ENCODE results near the gene PTPRM. TPM values are rescaled to one million over a fixed set of nuclear protein-coding genes. Genes with fewer than 3 reads are reported as not detected.

PTPRM gene
- total RNA-seq, 4 donors from 2014 or later = 81.5 to 98.9 (median 86.8) TPM

DNA sequence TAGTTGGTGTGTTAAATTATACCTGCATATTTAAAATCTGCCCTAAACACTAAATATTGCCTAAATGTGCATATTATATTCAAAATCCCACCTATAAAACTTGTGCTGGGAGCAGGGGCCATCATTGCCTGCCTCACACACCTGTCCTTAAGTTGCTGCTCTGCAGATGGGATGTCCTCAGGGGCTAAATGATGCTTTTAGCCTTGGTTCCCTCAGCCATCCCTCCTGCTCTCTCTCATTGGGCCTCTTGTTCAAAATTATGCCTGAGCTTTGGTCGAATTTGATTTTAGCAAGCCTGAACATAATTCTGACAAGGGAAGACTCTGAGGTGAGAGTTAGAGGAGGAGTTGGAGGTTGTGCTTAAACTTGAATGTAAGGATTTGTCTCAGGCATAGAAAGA is 723.8 kb downstream of the PTPRM start:
- no peak overlapping the region for H3K4me3 ChIP-seq

DNA sequence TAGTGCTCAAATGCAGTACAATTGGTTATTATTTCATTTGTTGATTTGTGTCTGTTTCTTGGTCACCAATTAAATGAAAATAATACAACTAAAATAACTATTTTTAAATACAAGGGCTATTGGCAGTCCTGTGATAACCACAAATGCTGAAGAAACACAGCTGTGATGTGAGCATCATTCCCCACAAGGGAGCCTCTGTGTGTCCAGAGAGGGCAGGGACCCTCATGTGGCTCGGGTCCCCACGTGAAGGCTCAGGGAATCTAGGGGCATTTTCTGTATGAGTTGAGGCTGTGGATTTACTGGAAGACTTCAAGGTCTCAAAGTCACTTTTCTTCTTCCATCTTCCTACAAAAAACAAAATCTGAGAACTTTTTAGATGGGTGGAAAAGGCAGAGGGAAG is 726.1 kb downstream of the PTPRM start:
- Histone ChIP-seq H3K4me1 (no peaks in the 10 kb centered on the region), H3K27ac (no peak overlapping the region), H3K36me3 (peaks cover 0 to 21% of the 10 kb centered on the region in 2 donors), H3K9me3 (no peaks in the 10 kb centered on the region), H3K27me3 (no peaks in the 10 kb centered on the region), H3K4me3 (no peak overlapping the region)
- WGBS, 2 donors (ENCODE audit: low coverage in 1 of 2) = 55 to 63% methylated on average over 2 of the region's 2 CpGs
- ATAC-seq = no peak
- TF ChIP-seq POLR2AphosphoS5 (IDR thresholded peaks at IDR 0.05) = no peak
- no peak for TF ChIP-seq POLR2A (IDR thresholded peaks at IDR 0.05)
- no peak for TF ChIP-seq EP300 (IDR thresholded peaks at IDR 0.05)

More for the DNA sequence above, 723.8 kb downstream of the PTPRM start:
- no peaks in the 10 kb centered on the region for H3K36me3 ChIP-seq
- no peak overlapping the region for H3K27ac ChIP-seq
- no peaks in the 10 kb centered on the region for H3K9me3 ChIP-seq
- ATAC-seq = no peak
- TF ChIP-seq POLR2A (IDR thresholded peaks at IDR 0.05) (no peak), POLR2AphosphoS5 (IDR thresholded peaks at IDR 0.05) (no peak), EP300 (IDR thresholded peaks at IDR 0.05) (no peak)
- TF ChIP-seq, protein P1, sequence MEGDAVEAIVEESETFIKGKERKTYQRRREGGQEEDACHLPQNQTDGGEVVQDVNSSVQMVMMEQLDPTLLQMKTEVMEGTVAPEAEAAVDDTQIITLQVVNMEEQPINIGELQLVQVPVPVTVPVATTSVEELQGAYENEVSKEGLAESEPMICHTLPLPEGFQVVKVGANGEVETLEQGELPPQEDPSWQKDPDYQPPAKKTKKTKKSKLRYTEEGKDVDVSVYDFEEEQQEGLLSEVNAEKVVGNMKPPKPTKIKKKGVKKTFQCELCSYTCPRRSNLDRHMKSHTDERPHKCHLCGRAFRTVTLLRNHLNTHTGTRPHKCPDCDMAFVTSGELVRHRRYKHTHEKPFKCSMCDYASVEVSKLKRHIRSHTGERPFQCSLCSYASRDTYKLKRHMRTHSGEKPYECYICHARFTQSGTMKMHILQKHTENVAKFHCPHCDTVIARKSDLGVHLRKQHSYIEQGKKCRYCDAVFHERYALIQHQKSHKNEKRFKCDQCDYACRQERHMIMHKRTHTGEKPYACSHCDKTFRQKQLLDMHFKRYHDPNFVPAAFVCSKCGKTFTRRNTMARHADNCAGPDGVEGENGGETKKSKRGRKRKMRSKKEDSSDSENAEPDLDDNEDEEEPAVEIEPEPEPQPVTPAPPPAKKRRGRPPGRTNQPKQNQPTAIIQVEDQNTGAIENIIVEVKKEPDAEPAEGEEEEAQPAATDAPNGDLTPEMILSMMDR (IDR thresholded peaks at IDR 0.05) = no peak
- WGBS, 2 donors (ENCODE audit: low coverage in 1 of 2) = 50% methylated on average over 1 of the region's 1 CpG; no CpG with 5 or more reads in 1 of the 2 donors
- no peaks in the 10 kb centered on the region for H3K4me1 ChIP-seq
- H3K27me3 ChIP-seq = no peaks in the 10 kb centered on the region

DNA sequence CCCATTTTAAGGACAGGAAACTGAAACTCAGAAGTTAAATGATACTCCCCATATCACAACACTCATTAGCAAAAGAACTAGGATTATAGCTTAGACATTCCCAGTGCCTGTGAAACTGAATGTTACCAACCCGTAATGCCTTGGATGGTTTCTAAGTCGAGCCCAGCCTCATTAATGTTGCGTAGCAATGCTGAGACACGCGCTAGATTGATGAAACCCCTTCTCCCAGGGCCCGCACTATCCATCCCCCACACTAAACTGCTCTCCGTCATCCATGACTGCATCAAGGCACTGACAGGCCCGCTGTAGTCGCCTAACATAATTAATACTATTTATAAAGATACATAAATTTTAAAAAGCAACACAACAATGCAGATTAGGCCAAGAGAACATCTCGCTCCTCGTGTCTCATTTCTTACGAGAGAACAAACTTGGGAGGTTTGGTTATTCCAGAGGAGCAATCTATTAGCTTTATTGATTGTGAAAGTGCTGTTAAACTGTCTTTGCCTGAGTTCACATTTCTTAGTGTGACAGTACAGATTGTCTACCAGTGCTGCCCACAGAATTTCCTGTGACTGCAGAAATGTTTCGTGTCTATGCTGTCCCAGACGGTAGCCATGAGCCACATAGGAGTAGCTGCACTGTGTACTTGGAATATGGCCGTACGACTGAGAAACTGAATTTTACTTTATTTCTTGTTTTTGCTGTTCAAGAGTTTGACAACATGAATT is 729.9 kb downstream of the PTPRM start:
- H3K36me3 ChIP-seq = peaks cover 0 to 21% of the 10 kb centered on the region in 2 donors
- H3K4me1 ChIP-seq = peaks cover 0 to 10% (median 0%) of the 10 kb centered on the region in 3 donors
- TF ChIP-seq POLR2A (IDR thresholded peaks at IDR 0.05) (no peak), EP300 (IDR thresholded peaks at IDR 0.05) (no peak), POLR2AphosphoS5 (IDR thresholded peaks at IDR 0.05) (no peak)
- TF ChIP-seq, protein P1 (IDR thresholded peaks at IDR 0.05) = no peak
- 90 to 97% methylated on average over 6 to 16 of the region's 16 CpGs for WGBS, 2 donors (ENCODE audit: low coverage in 1 of 2)
- H3K27ac ChIP-seq = no peak overlapping the region
- ATAC-seq = no peak
- H3K9me3 ChIP-seq = no peaks in the 10 kb centered on the region
- H3K27me3 ChIP-seq = no peaks in the 10 kb centered on the region
- no peak overlapping the region for H3K4me3 ChIP-seq

DNA sequence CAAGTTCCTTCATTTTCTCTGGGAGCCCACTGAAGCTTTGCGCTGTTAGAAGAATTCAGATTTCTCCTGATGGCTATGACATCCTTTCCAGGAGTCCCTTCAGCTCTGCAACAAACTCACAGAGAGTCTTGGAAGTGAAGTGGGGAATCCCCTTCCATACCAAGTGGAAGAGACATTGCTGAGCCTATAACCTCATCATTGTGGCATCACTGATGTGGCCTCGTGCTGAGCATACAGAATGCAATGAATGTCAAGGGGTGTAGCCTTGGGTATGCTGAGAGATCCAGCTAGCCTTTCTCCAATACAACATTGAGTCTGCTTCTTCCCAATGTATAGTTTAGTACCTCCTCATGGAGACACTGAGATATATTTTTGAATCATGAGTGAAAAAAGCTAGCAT is 731.1 kb downstream of the PTPRM start:
- no peak for ATAC-seq
- WGBS, 2 donors (ENCODE audit: low coverage in 1 of 2) = 100% methylated on average over 2 of the region's 2 CpGs; no CpG with 5 or more reads in 1 of the 2 donors
- H3K9me3 ChIP-seq = no peaks in the 10 kb centered on the region
- no peaks in the 10 kb centered on the region for H3K27me3 ChIP-seq
- H3K4me1 ChIP-seq = peaks cover 0 to 10% (median 0%) of the 10 kb centered on the region in 3 donors
- TF ChIP-seq POLR2AphosphoS5 (IDR thresholded peaks at IDR 0.05) = no peak
- no peak for TF ChIP-seq EP300 (IDR thresholded peaks at IDR 0.05)
- TF ChIP-seq, protein P1 (IDR thresholded peaks at IDR 0.05) = no peak
- TF ChIP-seq POLR2A (IDR thresholded peaks at IDR 0.05) = no peak
- H3K4me3 ChIP-seq = no peak overlapping the region
- H3K36me3 ChIP-seq = peaks cover 0 to 27% of the 10 kb centered on the region in 2 donors
- no peak overlapping the region for H3K27ac ChIP-seq

DNA sequence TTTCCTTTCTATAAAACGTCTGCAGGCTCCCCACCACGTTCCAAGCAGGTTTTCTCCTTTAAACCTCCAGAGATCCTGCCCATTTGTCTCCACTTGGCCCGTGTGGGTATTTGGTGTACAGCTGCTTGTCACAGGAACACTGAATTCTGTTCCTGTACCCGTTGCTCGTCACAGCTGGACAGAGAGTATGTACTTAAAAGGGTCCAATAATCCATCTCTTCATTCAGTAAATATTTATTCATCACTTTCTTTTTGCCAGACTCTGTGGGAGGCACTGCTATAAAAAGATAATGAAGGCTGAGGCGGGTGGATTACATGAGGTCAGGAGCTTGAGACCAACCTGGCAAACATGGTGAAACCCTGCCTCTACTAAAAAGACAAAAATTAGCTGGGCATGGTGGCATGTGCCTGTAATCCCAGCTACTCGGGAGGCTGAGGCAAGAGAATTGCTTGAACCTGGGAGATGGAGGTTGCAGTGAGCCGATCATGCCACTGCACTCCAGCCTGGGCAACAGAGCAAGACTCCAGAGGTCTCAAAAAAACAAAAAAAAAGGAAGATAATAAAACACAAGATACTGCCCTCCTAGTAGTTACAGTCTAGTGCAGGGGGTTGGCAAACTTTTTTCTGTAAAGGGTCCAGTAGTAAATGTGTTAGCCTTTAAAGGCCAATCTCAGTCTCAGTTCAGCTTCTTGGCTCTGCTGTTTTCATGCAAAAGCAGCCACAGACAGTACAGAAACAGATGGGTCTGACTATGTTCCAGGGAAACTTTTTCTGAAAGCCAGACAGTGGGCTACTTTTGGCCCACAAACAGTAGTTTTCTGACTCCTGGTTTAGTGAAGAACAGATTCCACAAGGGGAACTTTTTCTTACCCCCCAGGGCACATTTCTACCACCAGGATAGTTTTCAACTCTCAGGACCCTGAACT is 732.2 kb downstream of the PTPRM start:
- peaks cover 0 to 35% of the 10 kb centered on the region in 2 donors for H3K36me3 ChIP-seq
- H3K27ac ChIP-seq = no peak overlapping the region
- no peak overlapping the region for H3K4me3 ChIP-seq
- no peak for TF ChIP-seq EP300 (IDR thresholded peaks at IDR 0.05)
- TF ChIP-seq POLR2AphosphoS5 (IDR thresholded peaks at IDR 0.05) = peak; percentile 33
- no peak for TF ChIP-seq POLR2A (IDR thresholded peaks at IDR 0.05)
- TF ChIP-seq, protein P1 (IDR thresholded peaks at IDR 0.05) = no peak
- ATAC-seq = no peak
- WGBS, 2 donors (ENCODE audit: low coverage in 1 of 2) = 30 to 43% methylated on average over 7 to 8 of the region's 8 CpGs
- H3K4me1 ChIP-seq = peaks cover 0 to 10% (median 0%) of the 10 kb centered on the region in 3 donors
- H3K9me3 ChIP-seq = no peaks in the 10 kb centered on the region
- H3K27me3 ChIP-seq = no peaks in the 10 kb centered on the region

Data from gastroesophageal sphincter (tissue), 4 donors.